ENCODE results near the gene ETV5.

ETV5 gene

GRCh38 chr3:186014866-186015265 is 94.0 kb downstream of the ETV5 start:
- DNase-seq: no peak

GRCh38 chr3:186013312-186013711 is 95.6 kb downstream of the ETV5 start:
- DNase-seq: no peak

GRCh38 chr3:186012137-186012536 is 96.8 kb downstream of the ETV5 start:
- no peak for DNase-seq

DNA sequence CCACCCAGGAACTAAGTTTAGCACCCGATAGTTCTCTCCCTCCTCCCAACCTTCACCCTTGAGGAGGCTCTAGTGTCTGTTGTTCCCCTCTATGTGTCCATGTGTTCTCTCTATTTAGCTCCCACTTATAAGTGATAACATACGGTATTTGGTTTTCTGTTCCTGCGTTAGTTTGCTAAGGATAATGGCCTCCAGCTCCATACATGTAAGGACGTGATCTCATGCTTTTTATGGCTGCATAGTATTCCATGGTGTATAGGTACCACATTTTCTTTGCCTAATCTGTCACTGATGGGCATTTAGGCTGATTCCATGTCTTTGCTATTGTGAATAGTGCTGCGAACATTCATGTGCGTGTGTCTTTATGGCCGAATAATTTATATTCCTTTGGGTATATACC is 104.2 kb downstream of the ETV5 start:
- no peak for DNase-seq

- no peak for DNase-seq
Measured at GRCh38 chr3:186004209-186004608, 104.7 kb downstream of the ETV5 start.

GRCh38 chr3:186003610-186004009 is 105.3 kb downstream of the ETV5 start:
- no peak for DNase-seq

DNA sequence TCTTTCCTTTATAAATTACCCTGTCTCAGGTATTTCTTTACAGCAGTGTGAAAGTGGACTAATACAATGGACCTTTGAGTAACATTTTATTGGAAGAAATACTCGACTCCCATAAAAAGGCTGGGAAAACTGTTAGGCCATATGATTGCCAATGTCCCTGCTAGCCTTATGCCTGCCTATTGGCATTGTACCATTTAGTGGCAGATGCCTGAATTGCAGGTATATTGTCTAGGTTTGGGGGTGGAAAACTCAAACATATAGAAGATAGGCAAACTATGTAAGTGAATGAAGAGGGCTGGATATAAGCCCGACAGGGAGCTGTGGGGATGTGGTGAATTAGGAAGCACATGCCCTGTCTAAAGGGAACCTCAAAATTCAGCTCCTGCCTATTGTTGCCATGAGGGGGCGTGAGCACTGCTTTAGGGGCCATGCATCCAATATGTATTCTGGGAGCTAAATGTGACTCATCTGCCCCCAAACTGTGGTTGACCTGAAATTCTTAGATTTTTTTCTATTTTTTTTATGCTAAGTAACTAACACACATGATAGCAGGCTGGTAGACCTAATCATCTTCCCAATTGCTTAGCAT is 105.9 kb downstream of the ETV5 start:
- DNase-seq: peak; percentile 16

GRCh38 chr3:186001842-186002241 is 107.0 kb downstream of the ETV5 start:
- DNase-seq: no peak

GRCh38 chr3:185999221-185999620 is 109.7 kb downstream of the ETV5 start:
- no peak for DNase-seq

- no peak for DNase-seq
Measured at GRCh38 chr3:185998136-185998535, 110.8 kb downstream of the ETV5 start.

- no peak for DNase-seq
Measured at GRCh38 chr3:185997130-185997529, 111.8 kb downstream of the ETV5 start.
